A549 treated with RU486 at 1 μM for 4 hours (cell line): ENCODE results near the gene PKDREJ. TPM values are rescaled to one million over a fixed set of nuclear protein-coding genes. Genes with fewer than 3 reads are reported as not detected.

Source experiments
- total RNA-seq: library from RNA; stranded (reverse); fragments of 200-300 nt; extraction: Qiagen RNA extraction; gene quantifications from 5 replicates; pipeline ENCODE4 v1.2.3, GENCODE V29; 2022; ENCODE audit warnings: low read depth

The PKDREJ gene, protein sequence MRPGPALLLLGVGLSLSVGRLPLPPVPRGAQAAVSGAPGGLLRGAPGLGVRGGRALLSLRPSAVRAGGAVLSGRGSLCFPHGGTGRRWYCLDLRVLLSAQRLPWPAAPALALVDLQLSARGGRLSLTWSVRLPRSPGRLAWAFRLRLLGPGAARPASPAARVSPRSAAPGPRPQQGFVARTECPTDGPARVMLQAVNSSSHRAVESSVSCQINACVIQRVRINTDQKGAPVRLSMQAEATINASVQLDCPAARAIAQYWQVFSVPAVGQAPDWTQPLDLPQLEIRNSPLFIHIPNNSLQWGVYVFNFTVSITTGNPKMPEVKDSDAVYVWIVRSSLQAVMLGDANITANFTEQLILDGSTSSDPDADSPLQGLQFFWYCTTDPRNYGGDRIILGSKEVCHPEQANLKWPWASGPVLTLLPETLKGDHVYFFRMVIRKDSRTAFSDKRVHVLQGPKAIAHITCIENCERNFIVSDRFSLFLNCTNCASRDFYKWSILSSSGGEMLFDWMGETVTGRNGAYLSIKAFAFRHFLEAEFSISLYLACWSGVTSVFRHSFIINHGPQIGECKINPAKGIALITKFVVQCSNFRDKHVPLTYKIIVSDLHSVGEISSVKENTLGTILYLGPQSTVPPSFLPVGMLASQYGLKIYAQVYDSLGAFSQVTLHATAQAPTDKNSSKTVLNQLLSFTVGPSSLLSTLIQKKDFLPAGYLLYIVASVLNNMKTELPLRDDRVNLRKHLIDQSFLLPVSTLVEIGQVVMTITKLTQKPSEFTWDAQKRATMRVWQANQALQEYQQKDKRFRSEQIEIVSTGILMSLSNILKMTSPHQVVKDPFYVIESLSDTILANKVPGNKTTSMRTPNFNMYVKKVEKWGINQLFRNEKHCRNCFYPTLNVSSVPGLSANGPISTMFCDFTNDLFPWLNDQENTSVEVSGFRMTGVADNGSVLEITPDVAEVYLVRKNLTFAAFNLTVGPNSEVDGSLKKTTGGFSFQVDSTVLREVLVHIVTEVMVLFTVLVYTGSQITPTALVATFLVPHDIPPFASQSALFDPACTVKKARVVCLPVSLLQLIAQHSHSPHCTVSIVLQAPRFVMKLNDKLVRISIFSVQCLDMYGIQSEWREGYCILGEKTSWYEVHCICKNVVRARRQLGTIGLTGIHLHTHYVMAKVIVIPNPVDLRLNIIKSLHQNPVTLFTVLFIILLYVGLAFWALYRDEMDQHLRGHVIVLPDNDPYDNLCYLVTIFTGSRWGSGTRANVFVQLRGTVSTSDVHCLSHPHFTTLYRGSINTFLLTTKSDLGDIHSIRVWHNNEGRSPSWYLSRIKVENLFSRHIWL (N-terminal part only)
- not detected in 5 replicates for total RNA-seq

GRCh38 chr22:46263216-46263590 is at the start of gene PKDREJ:
TSS of gene PKDREJ (minus strand) at chr22:46263343. CDS start at chr22:46263322, 21 bp downstream.

GRCh38 chr22:46296257-46297150 is 33.4 kb upstream of the PKDREJ start, which contains the start of gene GTSE1:
TSS of gene GTSE1 (plus strand) at chr22:46296870. CDS start at chr22:46297401, 531 bp downstream.

DNA sequence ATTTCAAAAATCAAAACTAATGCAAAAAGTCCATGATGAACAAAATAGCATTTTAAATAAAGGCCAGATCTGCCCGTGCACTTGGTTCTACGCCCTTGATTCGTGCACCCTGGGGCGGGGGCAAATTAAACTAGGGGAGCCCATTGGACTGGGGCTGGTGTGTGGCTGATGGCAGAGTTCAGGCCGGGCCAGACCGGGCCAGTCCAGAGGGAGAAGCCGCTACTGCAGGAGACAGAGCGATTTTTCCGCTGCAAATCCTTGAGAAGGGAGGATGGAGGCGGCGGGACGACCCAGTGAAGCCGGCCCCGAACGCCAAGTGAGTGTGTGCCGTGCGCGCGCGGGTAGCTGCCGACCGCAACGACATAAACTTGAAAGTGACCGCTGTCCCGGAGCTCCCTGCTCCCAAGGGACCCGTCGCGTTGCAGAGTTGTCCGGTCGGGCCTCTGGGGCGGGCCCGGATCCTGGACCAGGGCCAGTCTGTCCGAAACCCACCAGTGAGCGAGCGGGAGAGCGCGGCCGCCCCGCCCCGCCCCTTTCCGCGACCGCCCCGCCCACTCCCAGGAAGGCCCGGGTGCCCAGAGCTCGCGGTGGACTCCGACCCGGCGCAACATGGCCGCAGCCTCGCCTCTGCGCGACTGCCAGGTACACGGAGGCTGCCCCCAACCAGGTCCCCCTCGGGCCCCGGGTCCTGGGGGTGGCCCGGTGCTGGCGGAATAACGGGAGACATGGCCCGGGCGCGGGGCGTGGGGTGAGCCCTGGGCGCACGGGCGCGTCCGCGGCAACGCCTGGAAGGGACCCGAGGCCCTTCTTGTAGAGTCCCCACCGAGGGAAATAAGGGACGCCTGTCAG is 4.5 kb upstream of the PKDREJ start, which contains the start of gene TTC38:
TTC38 (plus strand) TSS at position 578 of the 849 bp plus-strand sequence; CDS start at position 610, 32 bp downstream.

GRCh38 chr22:46250035-46250782 is 12.9 kb downstream of the PKDREJ start, which contains the start of gene CDPF1:
TSS of gene CDPF1 (minus strand) at chr22:46250293. CDS start at chr22:46248284, 2,009 bp downstream.

Other genes starting within 250 kb of the PKDREJ start
- 1.0 to 1.8 TPM (median 1.4 TPM) in 5 replicates for gene PPARA, start 112.8 kb downstream of the PKDREJ start, total RNA-seq
- 6.7 to 11.8 TPM (median 9.8 TPM) in 5 replicates for gene CDPF1, start 13.1 kb downstream of the PKDREJ start, total RNA-seq
- 10.5 to 17.5 TPM (median 11.3 TPM) in 5 replicates for gene TTC38, start 4.7 kb upstream of the PKDREJ start, total RNA-seq
- gene GTSE1, start 33.5 kb upstream of the PKDREJ start, total RNA-seq = 27.2 to 35.2 TPM (median 30.8 TPM) in 5 replicates
- 36.4 to 43.0 TPM (median 38.8 TPM) in 5 replicates for gene TRMU, start 72.4 kb upstream of the PKDREJ start, total RNA-seq